ENCODE results near the gene ATG4B. TPM values are rescaled to one million over a fixed set of nuclear protein-coding genes. Genes with fewer than 3 reads are reported as not detected.

ATG4B gene
- polyA plus RNA-seq, 1 donor from 2014 or later, result 128 TPM

- Histone ChIP-seq H3K27ac (ENCODE audit: low read length) (no peak overlapping the region), H3K79me2 (replicated peaks; ENCODE audit: insufficient read depth, low read length) (peaks cover 6% of the 10 kb centered on the region)
- no peak for TF ChIP-seq POLR2AphosphoS5 (IDR thresholded peaks at IDR 0.05)
- no peak for TF ChIP-seq TAF1 (IDR thresholded peaks at IDR 0.05; ENCODE audit: low read depth)
- TF ChIP-seq MXI1 (conservative IDR thresholded peaks at IDR 0.05; ENCODE audit: poor library complexity, severe bottlenecking), result no peak
- no peak for TF ChIP-seq CTCF (IDR thresholded peaks at IDR 0.05; ENCODE audit: poor library complexity, severe bottlenecking)
- no peak for TF ChIP-seq SMC3 (conservative IDR thresholded peaks at IDR 0.05; ENCODE audit: poor library complexity)
- no peak for TF ChIP-seq EZH2 (IDR thresholded peaks at IDR 0.05; ENCODE audit: borderline replicate concordance, insufficient read depth, low read length, poor library complexity, severe bottlenecking)
- no peak for TF ChIP-seq REST (IDR thresholded peaks at IDR 0.05; ENCODE audit: borderline replicate concordance)
- TF ChIP-seq RAD21 (conservative IDR thresholded peaks at IDR 0.05), result no peak
- TF ChIP-seq EP300 (conservative IDR thresholded peaks at IDR 0.05; ENCODE audit: poor library complexity, severe bottlenecking), result no peak
These were observed 17.1 kb upstream of the ATG4B start for GRCh38 chr2:241620419-241620769.

GRCh38 chr2:241627675-241628074 lies 9.8 kb upstream of the ATG4B start:
- H3K79me2 ChIP-seq (replicated peaks; ENCODE audit: insufficient read depth, low read length), result peaks cover 12% of the 10 kb centered on the region
- H3K4me2 ChIP-seq (ENCODE audit: low read length), result no peak overlapping the region
- H3K9me2 ChIP-seq (ENCODE audit: insufficient read depth, low read length), result no peaks in the 10 kb centered on the region
- H2AFZ ChIP-seq (ENCODE audit: low read depth, low read length), result no peak overlapping the region
- no peaks in the 10 kb centered on the region for H4K20me1 ChIP-seq (ENCODE audit: insufficient read depth)
- no peaks in the 10 kb centered on the region for H3K27me3 ChIP-seq (ENCODE audit: insufficient read depth, low read depth, low read length)
- no peak overlapping the region for H3K4me3 ChIP-seq (ENCODE audit: low read length)
- no peak for TF ChIP-seq CTCF (IDR thresholded peaks at IDR 0.05; ENCODE audit: poor library complexity, severe bottlenecking)
- no peak for TF ChIP-seq POLR2AphosphoS5 (IDR thresholded peaks at IDR 0.05)
- no peak for TF ChIP-seq EZH2 (IDR thresholded peaks at IDR 0.05; ENCODE audit: borderline replicate concordance, insufficient read depth, low read length, poor library complexity, severe bottlenecking)
- TF ChIP-seq RAD21 (conservative IDR thresholded peaks at IDR 0.05), result no peak
- no peak for TF ChIP-seq REST (IDR thresholded peaks at IDR 0.05; ENCODE audit: borderline replicate concordance)
- TF ChIP-seq EP300 (conservative IDR thresholded peaks at IDR 0.05; ENCODE audit: poor library complexity, severe bottlenecking), result no peak
- no peak for TF ChIP-seq SMC3 (conservative IDR thresholded peaks at IDR 0.05; ENCODE audit: poor library complexity)
- TF ChIP-seq TAF1 (IDR thresholded peaks at IDR 0.05; ENCODE audit: low read depth), result no peak
- no peak for TF ChIP-seq MXI1 (conservative IDR thresholded peaks at IDR 0.05; ENCODE audit: poor library complexity, severe bottlenecking)
- H3K9me3 ChIP-seq (ENCODE audit: low read length), result no peaks in the 10 kb centered on the region
- peaks cover 4% of the 10 kb centered on the region for H3K36me3 ChIP-seq (ENCODE audit: insufficient read depth, low read length)
- H3K27ac ChIP-seq (ENCODE audit: low read length), result no peak overlapping the region
- H3F3A ChIP-seq (ENCODE audit: insufficient read depth, low read length, poor library complexity, severe bottlenecking), result no peaks in the 10 kb centered on the region
- H3K9ac ChIP-seq (ENCODE audit: low read length), result no peak overlapping the region

More at GRCh38 chr2:241620419-241620769, 17.1 kb upstream of the ATG4B start:
- Histone ChIP-seq H3F3A (ENCODE audit: insufficient read depth, low read length, poor library complexity, severe bottlenecking) (no peaks in the 10 kb centered on the region), H4K20me1 (ENCODE audit: insufficient read depth) (no peaks in the 10 kb centered on the region), H3K4me2 (ENCODE audit: low read length) (no peak overlapping the region), H3K9ac (ENCODE audit: low read length) (no peak overlapping the region), H3K36me3 (ENCODE audit: insufficient read depth, low read length) (peaks cover 4% of the 10 kb centered on the region), H3K27me3 (ENCODE audit: insufficient read depth, low read depth, low read length) (no peaks in the 10 kb centered on the region), H3K9me2 (ENCODE audit: insufficient read depth, low read length) (no peaks in the 10 kb centered on the region), H3K4me3 (ENCODE audit: low read length) (no peak overlapping the region), H3K9me3 (ENCODE audit: low read length) (no peaks in the 10 kb centered on the region), H2AFZ (ENCODE audit: low read depth, low read length) (no peak overlapping the region)

Data from neural cell (in vitro differentiated cells).